GM23338 (cell line): Measurements from ENCODE around the gene DUSP9. TPM values are rescaled to one million over a fixed set of nuclear protein-coding genes. Genes with fewer than 3 reads are reported as not detected.

Source experiments
- ATAC-seq: fragments of 200-7000 bp; cut with Tn5 transposase; 3 replicates; pipeline ENCODE4 v1.9.1; 2020
- DNase-seq: peaks from one replicate; pipeline ENCODE4 v3.0.0-alpha.2; 2015; ENCODE audit warnings: low spot score
- H2AFZ ChIP-seq: fragments of 200-600 bp; sonication (generic); 2 replicates; pipeline ENCODE4 v1.8.0; 2016; ENCODE audit warnings: antibody characterized with exemption, mild to moderate bottlenecking, moderate library complexity
- H3F3A ChIP-seq: fragments of 200-600 bp; sonication (generic); replicated peaks from 2 replicates; pipeline ENCODE4 v1.8.0; 2017; ENCODE audit warnings: antibody characterized with exemption, mixed run types, low read depth
- H3K27ac ChIP-seq: fragments of 200-600 bp; sonication (generic); 2 replicates; pipeline ENCODE4 v1.6.1; 2016; ENCODE audit warnings: low read depth
- H3K27me3 ChIP-seq: fragments of 200-600 bp; sonication (generic); 2 replicates; pipeline ENCODE4 v1.8.0; 2016; ENCODE audit warnings: mild to moderate bottlenecking, mixed run types, moderate library complexity; ENCODE audit not compliant: insufficient read depth
- H3K36me3 ChIP-seq: fragments of 200-600 bp; sonication (generic); 2 replicates; pipeline ENCODE4 v1.8.0; 2016; ENCODE audit warnings: mild to moderate bottlenecking; ENCODE audit not compliant: insufficient read depth
- H3K4me1 ChIP-seq: fragments of 200-600 bp; sonication (generic); 2 replicates; pipeline ENCODE4 v1.8.0; 2016; ENCODE audit warnings: mild to moderate bottlenecking, moderate library complexity; ENCODE audit not compliant: insufficient read depth
- H3K4me2 ChIP-seq: fragments of 200-600 bp; sonication (generic); 2 replicates; pipeline ENCODE4 v1.7.1; 2017; ENCODE audit warnings: mixed run types
- H3K4me3 ChIP-seq: fragments of 200-600 bp; sonication (generic); 2 replicates; pipeline ENCODE4 v1.6.1; 2016; ENCODE audit warnings: mixed run types
- H3K79me2 ChIP-seq: fragments of 200-600 bp; sonication (generic); replicated peaks from 2 replicates; pipeline ENCODE4 v1.8.0; 2017; ENCODE audit warnings: mild to moderate bottlenecking; ENCODE audit not compliant: insufficient read depth
- H3K9me2 ChIP-seq: fragments of 200-600 bp; sonication (generic); 2 replicates; pipeline ENCODE4 v1.8.0; 2017; ENCODE audit not compliant: insufficient read depth
- H4K20me1 ChIP-seq: fragments of 200-600 bp; sonication (generic); replicated peaks from 2 replicates; pipeline ENCODE4 v1.8.0; 2017; ENCODE audit warnings: mild to moderate bottlenecking; ENCODE audit not compliant: insufficient read depth
- H3K27ac Mint-ChIP-seq: 2 replicates; pipeline ENCODE4 v1.8.0; 2020; ENCODE audit warnings: inconsistent platforms, mild to moderate bottlenecking, moderate library complexity, mixed read lengths
- H3K27me3 Mint-ChIP-seq: 3 replicates; pipeline ENCODE4 v1.8.0; 2022; ENCODE audit warnings: low read depth, mild to moderate bottlenecking, moderate library complexity, mixed read lengths, inconsistent platforms; ENCODE audit not compliant: insufficient read depth, poor library complexity
- H3K36me3 Mint-ChIP-seq: 3 replicates; pipeline ENCODE4 v1.8.0; 2021; ENCODE audit warnings: low read depth, mild to moderate bottlenecking, inconsistent platforms, moderate library complexity, mixed read lengths
- H3K4me1 Mint-ChIP-seq: 3 replicates; pipeline ENCODE4 v1.8.0; 2020; ENCODE audit warnings: mild to moderate bottlenecking, inconsistent platforms, mixed read lengths
- H3K4me3 Mint-ChIP-seq: 3 replicates; pipeline ENCODE4 v1.8.0; 2021; ENCODE audit warnings: moderate library complexity, mild to moderate bottlenecking, inconsistent platforms, mixed read lengths
- H3K9me3 Mint-ChIP-seq: 3 replicates; pipeline ENCODE4 v1.8.0; 2020; ENCODE audit warnings: moderate library complexity, mild to moderate bottlenecking, inconsistent platforms, mixed read lengths
- EZH2phosphoT487 ChIP-seq: fragments of 200-600 bp; sonication (generic); IDR thresholded peaks from one replicate; pipeline ENCODE4 v1.8.1; 2018; ENCODE audit warnings: antibody characterized with exemption; ENCODE audit not compliant: unreplicated experiment
- STAT1 ChIP-seq: IDR thresholded peaks from one replicate; pipeline ENCODE4 v1.6.1; 2016; ENCODE audit warnings: antibody characterized with exemption; ENCODE audit not compliant: unreplicated experiment
- polyA plus RNA-seq: library from polyadenylated mRNA; unstranded; fragments of >200 nt; fragmentation: Nextera tagmentation; extraction: Ambion mirVana; gene quantifications from 2 replicates; pipeline ENCODE4 v1.2.1, GENCODE V29; 2016
- total RNA-seq: library from RNA; depleted of rRNA; stranded (reverse); fragments of >200 nt; shearing (Covaris generic); gene quantifications from 2 replicates; pipeline ENCODE4 v1.2.3, GENCODE V29; 2014
- TF ChIP-seq, protein P1 (sequence below): IDR thresholded peaks from one replicate; pipeline ENCODE4 v1.6.1; 2018; ENCODE audit warnings: antibody characterized with exemption; ENCODE audit not compliant: unreplicated experiment
- TF ChIP-seq, protein P2 (sequence below): IDR thresholded peaks from 2 replicates; pipeline ENCODE4 v1.6.1; 2016; ENCODE audit warnings: antibody characterized with exemption
- TF ChIP-seq, protein P3 (sequence below), 2 experiments: fragments of 200-600 bp in 1 of 2; sonication (generic) in 1 of 2; conservative IDR thresholded peaks; 2 replicates each; pipeline versions ENCODE4 v1.5.1 to v1.6.1; 2016 to 2017; ENCODE audit warnings: antibody characterized with exemption in 2 of 2, low read depth in 2 of 2, mild to moderate bottlenecking in 2 of 2, moderate library complexity in 1 of 2

The DUSP9 gene
- total and polyA plus RNA-seq, 2 experiments from 2014 or later: 0.71 to 3.9 TPM

- TF ChIP-seq, protein P1, sequence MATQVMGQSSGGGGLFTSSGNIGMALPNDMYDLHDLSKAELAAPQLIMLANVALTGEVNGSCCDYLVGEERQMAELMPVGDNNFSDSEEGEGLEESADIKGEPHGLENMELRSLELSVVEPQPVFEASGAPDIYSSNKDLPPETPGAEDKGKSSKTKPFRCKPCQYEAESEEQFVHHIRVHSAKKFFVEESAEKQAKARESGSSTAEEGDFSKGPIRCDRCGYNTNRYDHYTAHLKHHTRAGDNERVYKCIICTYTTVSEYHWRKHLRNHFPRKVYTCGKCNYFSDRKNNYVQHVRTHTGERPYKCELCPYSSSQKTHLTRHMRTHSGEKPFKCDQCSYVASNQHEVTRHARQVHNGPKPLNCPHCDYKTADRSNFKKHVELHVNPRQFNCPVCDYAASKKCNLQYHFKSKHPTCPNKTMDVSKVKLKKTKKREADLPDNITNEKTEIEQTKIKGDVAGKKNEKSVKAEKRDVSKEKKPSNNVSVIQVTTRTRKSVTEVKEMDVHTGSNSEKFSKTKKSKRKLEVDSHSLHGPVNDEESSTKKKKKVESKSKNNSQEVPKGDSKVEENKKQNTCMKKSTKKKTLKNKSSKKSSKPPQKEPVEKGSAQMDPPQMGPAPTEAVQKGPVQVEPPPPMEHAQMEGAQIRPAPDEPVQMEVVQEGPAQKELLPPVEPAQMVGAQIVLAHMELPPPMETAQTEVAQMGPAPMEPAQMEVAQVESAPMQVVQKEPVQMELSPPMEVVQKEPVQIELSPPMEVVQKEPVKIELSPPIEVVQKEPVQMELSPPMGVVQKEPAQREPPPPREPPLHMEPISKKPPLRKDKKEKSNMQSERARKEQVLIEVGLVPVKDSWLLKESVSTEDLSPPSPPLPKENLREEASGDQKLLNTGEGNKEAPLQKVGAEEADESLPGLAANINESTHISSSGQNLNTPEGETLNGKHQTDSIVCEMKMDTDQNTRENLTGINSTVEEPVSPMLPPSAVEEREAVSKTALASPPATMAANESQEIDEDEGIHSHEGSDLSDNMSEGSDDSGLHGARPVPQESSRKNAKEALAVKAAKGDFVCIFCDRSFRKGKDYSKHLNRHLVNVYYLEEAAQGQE: no peak
- TF ChIP-seq STAT1 (no peak), EZH2phosphoT487 (no peak)
- TF ChIP-seq, protein P2, sequence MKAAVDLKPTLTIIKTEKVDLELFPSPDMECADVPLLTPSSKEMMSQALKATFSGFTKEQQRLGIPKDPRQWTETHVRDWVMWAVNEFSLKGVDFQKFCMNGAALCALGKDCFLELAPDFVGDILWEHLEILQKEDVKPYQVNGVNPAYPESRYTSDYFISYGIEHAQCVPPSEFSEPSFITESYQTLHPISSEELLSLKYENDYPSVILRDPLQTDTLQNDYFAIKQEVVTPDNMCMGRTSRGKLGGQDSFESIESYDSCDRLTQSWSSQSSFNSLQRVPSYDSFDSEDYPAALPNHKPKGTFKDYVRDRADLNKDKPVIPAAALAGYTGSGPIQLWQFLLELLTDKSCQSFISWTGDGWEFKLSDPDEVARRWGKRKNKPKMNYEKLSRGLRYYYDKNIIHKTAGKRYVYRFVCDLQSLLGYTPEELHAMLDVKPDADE: no peak
Observed at GRCh38 chrX:153667281-153667955, 20.4 kb downstream of the DUSP9 start (continued).

DNA sequence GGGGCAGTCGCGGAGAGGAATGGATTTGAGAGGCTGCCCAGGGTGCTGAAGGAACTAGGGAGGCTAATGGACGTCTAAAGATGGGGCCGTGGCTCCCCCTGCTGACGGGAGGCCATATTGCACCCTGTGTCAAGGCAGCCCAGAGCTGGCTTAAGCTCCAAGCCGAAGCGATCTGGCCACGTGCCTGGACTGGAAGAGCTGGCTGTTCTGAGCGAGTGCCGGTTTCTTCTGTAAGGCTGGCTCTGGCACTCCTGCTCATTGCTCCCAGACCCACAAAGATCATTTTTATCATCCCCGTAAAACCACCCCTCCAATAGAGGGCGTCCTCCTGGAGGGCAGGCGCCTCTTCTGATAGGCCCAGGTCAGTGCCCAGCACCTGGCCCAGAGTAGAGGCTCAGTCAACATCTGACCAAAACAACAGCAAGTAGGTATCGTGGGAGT lies 21.0 kb downstream of the DUSP9 start:
- no peak for TF ChIP-seq STAT1
- TF ChIP-seq, protein P3, sequence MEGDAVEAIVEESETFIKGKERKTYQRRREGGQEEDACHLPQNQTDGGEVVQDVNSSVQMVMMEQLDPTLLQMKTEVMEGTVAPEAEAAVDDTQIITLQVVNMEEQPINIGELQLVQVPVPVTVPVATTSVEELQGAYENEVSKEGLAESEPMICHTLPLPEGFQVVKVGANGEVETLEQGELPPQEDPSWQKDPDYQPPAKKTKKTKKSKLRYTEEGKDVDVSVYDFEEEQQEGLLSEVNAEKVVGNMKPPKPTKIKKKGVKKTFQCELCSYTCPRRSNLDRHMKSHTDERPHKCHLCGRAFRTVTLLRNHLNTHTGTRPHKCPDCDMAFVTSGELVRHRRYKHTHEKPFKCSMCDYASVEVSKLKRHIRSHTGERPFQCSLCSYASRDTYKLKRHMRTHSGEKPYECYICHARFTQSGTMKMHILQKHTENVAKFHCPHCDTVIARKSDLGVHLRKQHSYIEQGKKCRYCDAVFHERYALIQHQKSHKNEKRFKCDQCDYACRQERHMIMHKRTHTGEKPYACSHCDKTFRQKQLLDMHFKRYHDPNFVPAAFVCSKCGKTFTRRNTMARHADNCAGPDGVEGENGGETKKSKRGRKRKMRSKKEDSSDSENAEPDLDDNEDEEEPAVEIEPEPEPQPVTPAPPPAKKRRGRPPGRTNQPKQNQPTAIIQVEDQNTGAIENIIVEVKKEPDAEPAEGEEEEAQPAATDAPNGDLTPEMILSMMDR (conservative IDR thresholded peaks at IDR 0.05; ENCODE audit: low read depth in 2 of 2): peak; percentile 58 to 78
- Histone ChIP-seq H3K27me3 (no peaks in the 10 kb centered on the region), H3K36me3 (no peaks in the 10 kb centered on the region), H3F3A (no peaks in the 10 kb centered on the region), H3K27ac (no peak overlapping the region), H3K4me1 (no peaks in the 10 kb centered on the region), H3K79me2 (no peaks in the 10 kb centered on the region), H3K4me2 (no peak overlapping the region), H3K4me3 (no peak overlapping the region), H2AFZ (no peak overlapping the region), H4K20me1 (no peaks in the 10 kb centered on the region), H3K9me2 (no peaks in the 10 kb centered on the region)
- H3K4me3 Mint-ChIP-seq: peak overlapping the region; percentile 76
- no peaks in the 10 kb centered on the region; the same call in 1 of the 3 replicates for H3K36me3 Mint-ChIP-seq
- H3K4me1 Mint-ChIP-seq: peaks cover 6% of the 10 kb centered on the region; the same call in 2 of the 3 replicates
- H3K27ac Mint-ChIP-seq: no peak overlapping the region
- peaks cover 5% of the 10 kb centered on the region for H3K27me3 Mint-ChIP-seq
- DNase-seq: peak; percentile 85
- peak; percentile 78 for ATAC-seq
- H3K9me3 Mint-ChIP-seq: no peaks in the 10 kb centered on the region
